Activated CD8-positive, alpha-beta T cell treated with anti-CD3 and anti-CD28 coated beads for 36 hours (primary cell): ENCODE measurements around the gene CCNA2. TPM values are rescaled to one million over a fixed set of nuclear protein-coding genes. Genes with fewer than 3 reads are reported as not detected.

Source experiments
- ATAC-seq: fragments of 200-7000 bp; cut with Tn5 transposase; one replicate; pipeline ENCODE4 v1.10.0; 2021; ENCODE audit warnings: mild to moderate bottlenecking, moderate library complexity
- CTCF ChIA-PET: fragments of 350-600 bp; sonication (Branson Sonifier 250); formaldehyde crosslinking; loops from one replicate; lab custom pipeline; 2021; ENCODE audit warnings: antibody characterized with exemption; lab: Charles Lee
- POLR2A ChIA-PET: fragments of 350-600 bp; sonication (Branson Sonifier 250); formaldehyde crosslinking; loops from one replicate; lab custom pipeline; 2021; ENCODE audit warnings: antibody characterized with exemption; lab: Charles Lee
- DNase-seq: peaks from one replicate; pipeline ENCODE4 v3.0.0-alpha.2; 2020
- H3K27ac Mint-ChIP-seq: one replicate; pipeline ENCODE4 v1.8.0; 2021; ENCODE audit warnings: mild to moderate bottlenecking, mixed read lengths
- H3K27me3 Mint-ChIP-seq: one replicate; pipeline ENCODE4 v1.8.0; 2021; ENCODE audit warnings: mixed read lengths
- H3K36me3 Mint-ChIP-seq: one replicate; pipeline ENCODE4 v1.8.0; 2021; ENCODE audit warnings: low read depth, mixed read lengths
- H3K4me1 Mint-ChIP-seq: one replicate; pipeline ENCODE4 v1.8.0; 2021; ENCODE audit warnings: low read depth, mixed read lengths
- H3K4me3 Mint-ChIP-seq: one replicate; pipeline ENCODE4 v1.8.0; 2021; ENCODE audit warnings: mild to moderate bottlenecking, moderate library complexity, mixed read lengths
- H3K9me3 Mint-ChIP-seq: one replicate; pipeline ENCODE4 v1.8.0; 2021; ENCODE audit warnings: mixed read lengths
- CTCF ChIP-seq: fragments of 200-600 bp; IDR thresholded peaks from one replicate; pipeline ENCODE4 v1.8.0; 2022; ENCODE audit warnings: antibody characterized with exemption, mild to moderate bottlenecking
- intact Hi-C: fragments of 100-400 bp; cut with micrococcal nuclease; formaldehyde crosslinking; loops from one replicate; pipeline ENCODE4 v1.10.0; 2022
- total RNA-seq, 2 experiments: library from RNA; stranded (reverse); gene quantifications; one replicate each; pipeline ENCODE4 v1.2.3, GENCODE V29; 2021

The CCNA2 gene
- total RNA-seq, result 100 to 1,000 TPM; 102 to 105 TPM

GRCh38 chr4:121823505-121824170, at the start of gene CCNA2:
Gene CCNA2 (minus strand): TSS chr4:121823883. CDS start chr4:121823628, 255 bp downstream.
- peaks cover 20% of the 10 kb centered on the region for H3K4me1 Mint-ChIP-seq
- H3K27me3 Mint-ChIP-seq, result no peaks in the 10 kb centered on the region
- H3K27ac Mint-ChIP-seq, result peak within 1 kb of the TSS; percentile 92
- ChIA-PET CTCF (interaction anchor here (1.0 to 1.3 kb wide), 3 partner anchors 12 to 76 kb away, joined by 4 read pairs; partner anchors contain the start of gene EXOSC9), POLR2A (interaction anchor here (0.6 to 1.7 kb wide), 7 partner anchors 10 to 77 kb away, joined by 3 to 8 read pairs (median 4); partner anchors contain the start of genes BBS7 and EXOSC9)
- intact Hi-C loops, result no loop called here
- peak within 1 kb of the TSS; percentile 97 for H3K4me3 Mint-ChIP-seq
- peaks cover 37% of the 10 kb centered on the region for H3K36me3 Mint-ChIP-seq
- ATAC-seq, result peak; percentile 98
- TF ChIP-seq CTCF, result no peak
- DNase-seq, result peak; percentile 99
- no peaks in the 10 kb centered on the region for H3K9me3 Mint-ChIP-seq

GRCh38 chr4:121869841-121870822, 46.4 kb upstream of the CCNA2 start, which contains the start of gene BBS7:
Gene BBS7 (minus strand): TSS chr4:121870474. CDS start chr4:121870313, 161 bp downstream.
- POLR2A ChIA-PET, result interaction anchor here (1.1 to 1.2 kb wide), 2 partner anchors 46 to 283 kb away, joined by 3 to 4 read pairs; partner anchors contain the start of gene CCNA2
- Mint-ChIP-seq H3K36me3 (peaks cover 18% of the 10 kb centered on the region), H3K4me3 (peak within 1 kb of the TSS; percentile 96), H3K27me3 (peaks cover 4% of the 10 kb centered on the region), H3K4me1 (peaks cover 13% of the 10 kb centered on the region), H3K9me3 (no peaks in the 10 kb centered on the region), H3K27ac (peak within 1 kb of the TSS; percentile 88)
- DNase-seq (peak; percentile 99), ATAC-seq (peak; percentile 99)
- intact Hi-C loops, result no loop called here
- CTCF ChIA-PET, result interaction anchor here (0.7 to 2.2 kb wide), 5 partner anchors 9 to 847 kb away, joined by 3 to 12 read pairs (median 3); partner anchors contain the start of gene EXOSC9
- no peak for TF ChIP-seq CTCF

GRCh38 chr4:121863799-121864198, 40.1 kb upstream of the CCNA2 start:
- Mint-ChIP-seq H3K4me1 (peaks cover 18% of the 10 kb centered on the region), H3K36me3 (peaks cover 24% of the 10 kb centered on the region), H3K9me3 (no peaks in the 10 kb centered on the region), H3K27me3 (no peaks in the 10 kb centered on the region), H3K27ac (no peak overlapping the region), H3K4me3 (no peak overlapping the region)
- CTCF ChIA-PET, result no interaction called here
- ATAC-seq, result no peak
- no peak for TF ChIP-seq CTCF
- intact Hi-C loops, result no loop called here
- DNase-seq, result no peak
- POLR2A ChIA-PET, result no interaction called here

- ATAC-seq (no peak), DNase-seq (no peak)
- H3K9me3 Mint-ChIP-seq, result no peaks in the 10 kb centered on the region
- no peak overlapping the region for H3K4me3 Mint-ChIP-seq
- ChIA-PET CTCF (interaction anchor here (1.2 to 1.7 kb wide), 2 partner anchors 8 to 39 kb away, joined by 3 to 4 read pairs; partner anchors contain the start of gene BBS7), POLR2A (no interaction called here)
- no peak for TF ChIP-seq CTCF
- peaks cover 15% of the 10 kb centered on the region for H3K4me1 Mint-ChIP-seq
- H3K36me3 Mint-ChIP-seq, result peaks cover 23% of the 10 kb centered on the region
- intact Hi-C loops, result no loop called here
- no peak overlapping the region for H3K27ac Mint-ChIP-seq
- no peaks in the 10 kb centered on the region for H3K27me3 Mint-ChIP-seq
Measured at GRCh38 chr4:121861426-121861825, 37.7 kb upstream of the CCNA2 start.
